ENCODE results near the gene TSPAN14. TPM values are rescaled to one million over a fixed set of nuclear protein-coding genes. Genes with fewer than 3 reads are reported as not detected.

Gene TSPAN14
- total RNA-seq, 6 donors from 2014 or later = 52.1 to 157 (median 111) TPM

DNA sequence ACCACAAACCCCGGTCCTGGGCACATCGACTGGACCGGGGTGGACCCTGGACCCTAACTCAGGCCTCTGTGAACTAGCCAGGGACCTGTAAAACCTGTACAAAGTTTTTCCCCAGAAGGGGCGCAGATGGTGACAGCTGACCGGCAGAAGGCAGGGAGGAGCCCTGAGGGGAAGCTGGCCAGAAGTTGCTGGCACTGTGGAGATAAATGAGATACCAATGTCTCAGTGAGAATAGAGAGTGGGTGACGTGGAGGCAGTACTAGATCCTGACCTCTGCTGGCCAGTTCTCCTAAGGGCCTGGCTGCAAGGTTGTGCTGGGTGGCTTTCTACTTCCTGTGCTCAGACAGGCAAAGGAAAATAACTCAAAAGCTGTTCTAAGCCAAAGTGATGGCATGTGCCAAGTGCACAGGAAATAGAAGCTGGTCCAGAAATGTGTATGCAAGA is 10.6 kb upstream of the TSPAN14 start:
- H3K27ac ChIP-seq = peak overlapping the region in 2 of 4 donors; percentile 32 to 59
- WGBS, 2 donors = 36 to 65% methylated on average over 3 to 6 of the region's 6 CpGs

DNA sequence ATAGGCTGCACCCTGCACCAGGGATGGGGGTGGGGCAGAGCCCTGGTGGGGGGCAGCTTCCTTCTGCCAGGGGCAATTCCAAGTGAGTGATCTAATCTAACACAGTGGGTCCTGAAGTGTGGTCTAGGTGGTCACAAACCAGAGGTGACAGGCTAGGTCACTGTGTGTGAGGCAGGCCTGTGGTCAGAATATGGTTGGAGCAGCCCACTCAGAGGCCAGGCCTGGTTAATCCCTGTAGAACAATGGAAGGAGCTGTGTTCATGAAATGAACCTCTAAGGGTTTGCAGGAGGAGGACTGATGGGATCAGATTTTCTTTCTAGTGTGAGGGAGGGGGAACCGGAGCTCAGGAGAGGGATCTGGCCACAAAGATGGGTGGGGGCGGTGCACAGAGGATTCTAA is 10.0 kb upstream of the TSPAN14 start:
- peak overlapping the region in 2 of 4 donors; percentile 48 to 59 for H3K27ac ChIP-seq
- ATAC-seq (ENCODE audit: low FRiP score in 2 of 2) (no peak), DNase-seq (no peak)
- TF ChIP-seq POLR2AphosphoS5 (IDR thresholded peaks at IDR 0.05) (no peak), POLR2A (IDR thresholded peaks at IDR 0.05) (no peak), EP300 (IDR thresholded peaks at IDR 0.05) (no peak)
- TF ChIP-seq, protein P1, sequence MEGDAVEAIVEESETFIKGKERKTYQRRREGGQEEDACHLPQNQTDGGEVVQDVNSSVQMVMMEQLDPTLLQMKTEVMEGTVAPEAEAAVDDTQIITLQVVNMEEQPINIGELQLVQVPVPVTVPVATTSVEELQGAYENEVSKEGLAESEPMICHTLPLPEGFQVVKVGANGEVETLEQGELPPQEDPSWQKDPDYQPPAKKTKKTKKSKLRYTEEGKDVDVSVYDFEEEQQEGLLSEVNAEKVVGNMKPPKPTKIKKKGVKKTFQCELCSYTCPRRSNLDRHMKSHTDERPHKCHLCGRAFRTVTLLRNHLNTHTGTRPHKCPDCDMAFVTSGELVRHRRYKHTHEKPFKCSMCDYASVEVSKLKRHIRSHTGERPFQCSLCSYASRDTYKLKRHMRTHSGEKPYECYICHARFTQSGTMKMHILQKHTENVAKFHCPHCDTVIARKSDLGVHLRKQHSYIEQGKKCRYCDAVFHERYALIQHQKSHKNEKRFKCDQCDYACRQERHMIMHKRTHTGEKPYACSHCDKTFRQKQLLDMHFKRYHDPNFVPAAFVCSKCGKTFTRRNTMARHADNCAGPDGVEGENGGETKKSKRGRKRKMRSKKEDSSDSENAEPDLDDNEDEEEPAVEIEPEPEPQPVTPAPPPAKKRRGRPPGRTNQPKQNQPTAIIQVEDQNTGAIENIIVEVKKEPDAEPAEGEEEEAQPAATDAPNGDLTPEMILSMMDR (IDR thresholded peaks at IDR 0.05) = no peak
- H3K9me3 ChIP-seq = no peaks in the 10 kb centered on the region
- H3K27me3 ChIP-seq = no peaks in the 10 kb centered on the region
- peaks cover 8 to 30% (median 22%) of the 10 kb centered on the region in 4 donors for H3K4me1 ChIP-seq
- no peak overlapping the region for H3K4me3 ChIP-seq
- WGBS, 2 donors = 47 to 86% methylated on average over 2 of the region's 2 CpGs
- no peaks in the 10 kb centered on the region for H3K36me3 ChIP-seq

More for the DNA sequence above, 10.6 kb upstream of the TSPAN14 start:
- DNase-seq (no peak), ATAC-seq (ENCODE audit: low FRiP score in 2 of 2) (peak; percentile 59 to 63)
- Histone ChIP-seq H3K36me3 (no peaks in the 10 kb centered on the region), H3K4me1 (peaks cover 2 to 26% (median 19%) of the 10 kb centered on the region in 4 donors), H3K9me3 (no peaks in the 10 kb centered on the region), H3K27me3 (no peaks in the 10 kb centered on the region), H3K4me3 (no peak overlapping the region)
- TF ChIP-seq, protein P1 (IDR thresholded peaks at IDR 0.05) = peak in 4 of 6 experiments; percentile 19 to 40 (median 30)
- TF ChIP-seq POLR2AphosphoS5 (IDR thresholded peaks at IDR 0.05) (no peak), POLR2A (IDR thresholded peaks at IDR 0.05) (no peak), EP300 (IDR thresholded peaks at IDR 0.05) (no peak)

DNA sequence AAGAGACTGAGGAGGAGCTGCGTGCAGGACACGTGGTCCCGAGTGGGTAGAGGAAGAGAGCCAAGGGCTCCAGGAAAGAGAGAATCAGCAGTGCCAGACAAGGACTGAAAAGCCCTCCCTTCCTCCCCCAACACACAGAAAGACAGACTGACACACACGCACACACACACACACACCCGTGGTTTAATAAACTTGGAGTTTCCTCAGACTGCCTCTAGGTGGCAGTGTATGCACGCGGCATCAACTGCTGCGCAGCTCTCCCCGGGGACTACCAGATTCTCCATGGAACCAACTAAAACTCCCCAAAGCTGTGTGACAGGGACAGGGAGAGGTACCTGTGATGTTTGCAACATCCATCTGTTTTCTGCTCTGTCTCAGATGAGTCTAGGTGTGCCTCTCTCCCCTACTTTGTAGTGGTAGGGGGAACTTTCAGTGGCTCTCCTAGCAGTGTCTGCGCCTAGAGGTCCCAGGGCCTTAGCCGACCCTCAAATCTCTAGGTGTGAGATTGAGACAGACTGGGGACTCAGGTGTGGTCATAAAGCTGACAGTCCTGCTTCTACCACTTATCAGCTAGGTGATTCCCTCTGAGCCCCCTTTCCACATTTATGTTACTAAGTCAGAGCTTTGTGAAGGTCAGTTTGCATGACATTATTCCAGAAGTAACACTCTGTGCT is 9.3 kb upstream of the TSPAN14 start:
- H3K4me1 ChIP-seq = peaks cover 15 to 33% (median 26%) of the 10 kb centered on the region in 4 donors
- no peaks in the 10 kb centered on the region for H3K27me3 ChIP-seq
- DNase-seq = peak in 1 of 2 donors; percentile 71
- peak overlapping the region in 2 of 4 donors; percentile 58 to 59 for H3K27ac ChIP-seq
- H3K9me3 ChIP-seq = no peaks in the 10 kb centered on the region
- WGBS, 2 donors = 19 to 21% methylated on average over 11 of the region's 11 CpGs
- TF ChIP-seq EP300 (IDR thresholded peaks at IDR 0.05) = no peak
- no peak for TF ChIP-seq POLR2A (IDR thresholded peaks at IDR 0.05)
- TF ChIP-seq, protein P1 (IDR thresholded peaks at IDR 0.05) = peak in 5 of 6 experiments; percentile 39 to 94 (median 63)
- no peaks in the 10 kb centered on the region for H3K36me3 ChIP-seq
- no peak overlapping the region for H3K4me3 ChIP-seq
- ATAC-seq (ENCODE audit: low FRiP score in 2 of 2) = peak; percentile 90 to 93

DNA sequence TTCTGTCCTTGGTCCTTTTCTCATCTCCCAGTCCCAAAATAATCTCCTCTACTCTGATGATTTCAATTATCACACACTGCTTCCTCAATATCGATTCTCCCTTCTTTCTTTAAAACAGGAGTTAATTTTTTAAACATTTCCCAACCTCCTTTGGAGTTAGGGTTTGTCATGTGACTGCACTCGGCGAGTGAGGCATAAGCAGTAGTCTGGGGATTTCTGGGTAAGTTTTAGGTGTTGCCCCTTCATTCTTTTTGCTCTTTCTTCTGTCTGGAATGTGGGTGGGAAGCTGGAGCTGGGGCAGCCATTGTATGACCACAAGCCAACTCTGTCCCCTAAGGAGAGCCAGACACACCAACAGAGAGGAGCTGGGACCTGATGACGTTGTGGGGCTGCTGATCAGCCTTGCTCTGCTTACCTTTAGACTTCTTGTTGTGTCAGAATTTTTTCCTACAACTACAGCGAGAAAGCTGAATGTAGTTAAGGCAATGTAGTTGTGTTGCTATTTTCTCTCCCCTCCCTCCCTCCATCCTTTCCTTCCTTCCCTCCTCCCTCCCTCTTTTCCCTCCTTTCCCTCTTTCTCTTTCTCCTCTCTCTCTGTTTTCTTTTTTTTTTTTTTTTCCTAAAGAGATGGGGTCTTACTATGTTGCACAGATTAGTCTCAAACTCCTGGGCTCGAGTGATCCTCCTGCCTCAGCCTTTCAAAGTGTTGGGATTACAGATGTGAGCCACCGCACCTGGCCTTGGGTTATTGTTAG is 6.5 kb upstream of the TSPAN14 start:
- TF ChIP-seq EP300 (IDR thresholded peaks at IDR 0.05) = no peak
- TF ChIP-seq POLR2A (IDR thresholded peaks at IDR 0.05) = no peak
- ATAC-seq (ENCODE audit: low FRiP score in 2 of 2) = no peak
- H3K27ac ChIP-seq = no peak overlapping the region
- no peaks in the 10 kb centered on the region for H3K9me3 ChIP-seq
- H3K27me3 ChIP-seq = no peaks in the 10 kb centered on the region
- H3K4me1 ChIP-seq = peaks cover 21 to 37% (median 31%) of the 10 kb centered on the region in 4 donors
- no peak overlapping the region for H3K4me3 ChIP-seq
- DNase-seq = no peak
- H3K36me3 ChIP-seq = no peaks in the 10 kb centered on the region
- WGBS, 2 donors = 64 to 72% methylated on average over 7 of the region's 7 CpGs

DNA sequence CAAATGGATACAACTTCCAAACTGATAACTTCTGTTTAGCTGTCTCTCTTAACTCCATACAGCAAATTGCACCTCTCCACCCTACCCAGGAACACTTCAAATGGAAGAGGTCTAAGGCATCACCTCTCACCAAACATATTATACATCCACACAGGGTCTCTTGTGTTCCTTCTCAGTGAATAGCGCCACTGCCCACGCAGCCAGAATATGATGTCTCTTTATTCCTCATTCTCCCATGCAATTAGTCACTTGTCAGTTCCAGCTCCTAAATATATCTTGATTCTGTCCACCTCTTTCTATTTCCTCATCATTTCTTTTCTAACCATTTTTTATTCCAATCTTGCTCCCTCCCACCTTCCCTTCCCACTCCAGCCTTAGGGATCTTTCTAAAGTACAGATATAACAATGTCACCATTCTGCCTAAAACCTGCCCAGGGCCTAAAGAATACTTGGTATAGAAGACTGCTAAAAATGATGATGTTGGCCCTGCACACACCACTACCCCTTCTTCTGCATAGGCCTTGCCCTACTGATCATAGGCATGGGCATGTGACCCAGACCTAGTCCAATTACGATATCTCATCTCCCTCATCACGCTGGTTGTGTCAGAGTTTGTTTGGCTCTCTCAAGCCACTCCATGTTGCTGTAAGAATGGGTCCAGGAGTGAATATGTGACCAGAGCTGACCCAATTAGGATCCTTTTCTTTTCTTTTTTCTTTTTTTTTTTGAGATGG is 5.7 kb upstream of the TSPAN14 start:
- H3K4me3 ChIP-seq = no peak overlapping the region
- DNase-seq (no peak), ATAC-seq (ENCODE audit: low FRiP score in 2 of 2) (no peak)
- no peak for TF ChIP-seq POLR2A (IDR thresholded peaks at IDR 0.05)
- TF ChIP-seq, protein P1 (IDR thresholded peaks at IDR 0.05) = no peak
- no peak for TF ChIP-seq POLR2AphosphoS5 (IDR thresholded peaks at IDR 0.05)
- no peak for TF ChIP-seq EP300 (IDR thresholded peaks at IDR 0.05)
- 77 to 82% methylated on average over 4 of the region's 4 CpGs for WGBS, 2 donors
- H3K9me3 ChIP-seq = no peaks in the 10 kb centered on the region
- peaks cover 29 to 41% (median 36%) of the 10 kb centered on the region in 4 donors for H3K4me1 ChIP-seq
- peak overlapping the region in 3 of 4 donors; percentile 52 to 72 (median 69) for H3K27ac ChIP-seq
- H3K36me3 ChIP-seq = no peaks in the 10 kb centered on the region
- H3K27me3 ChIP-seq = no peaks in the 10 kb centered on the region
